ENCODE data around the gene CACNA1A. TPM values are rescaled to one million over a fixed set of nuclear protein-coding genes. Genes with fewer than 3 reads are reported as not detected.

The CACNA1A gene
- total and polyA plus RNA-seq, 2 of the 4 experiments (the other 2 are of a cell fraction), result 5.9 to 15.0 TPM

DNA sequence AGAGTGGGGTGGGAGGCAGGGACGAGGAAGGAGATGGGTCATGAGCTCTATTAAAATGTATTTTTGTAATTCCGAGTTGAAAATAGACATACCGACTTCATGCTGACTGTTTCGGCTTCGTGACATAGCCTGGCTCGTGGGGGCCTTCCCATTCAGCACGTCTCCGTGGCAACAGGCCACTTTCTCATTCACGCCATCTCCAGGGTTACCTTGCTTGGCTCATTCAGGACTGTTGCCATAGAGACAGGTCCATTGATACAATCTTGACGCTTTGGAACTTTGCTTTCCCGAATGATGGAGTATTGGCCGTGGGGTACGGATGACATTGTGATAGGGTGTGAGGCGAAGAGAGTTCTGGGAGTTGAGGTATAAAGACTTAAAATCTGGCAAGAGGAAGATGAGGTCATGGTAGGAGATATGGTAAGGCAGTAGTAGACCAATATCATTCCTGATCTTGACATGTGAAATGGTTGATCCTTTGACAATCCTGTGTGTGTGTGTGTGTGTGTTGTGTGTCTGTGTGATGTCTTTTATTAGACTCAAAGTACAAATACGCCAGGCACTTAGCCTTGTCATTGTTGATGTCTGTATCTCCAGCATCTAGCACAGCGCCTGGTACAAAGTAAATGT, 97.3 kb downstream of the CACNA1A start:
- CTCF ChIA-PET, result no interaction called here
- no peak overlapping the region for H3K4ac ChIP-seq (ENCODE audit: low read depth, low read length)
- H2BK5ac ChIP-seq (ENCODE audit: low read depth, low read length, poor library complexity, severe bottlenecking), result no peak overlapping the region
- no peak overlapping the region for H3K14ac ChIP-seq (replicated peaks; ENCODE audit: low read depth, low read length)
- H3K23ac ChIP-seq (ENCODE audit: low read depth, low read length), result no peak overlapping the region
- no peak overlapping the region for H2BK120ac ChIP-seq (ENCODE audit: low read depth, low read length)
- no peak overlapping the region for H2BK15ac ChIP-seq (ENCODE audit: low read depth, low read length)
- no peaks in the 10 kb centered on the region for H3K9me3 ChIP-seq (ENCODE audit: control insufficient read depth, insufficient read depth, low read length)
- H3K4me3 ChIP-seq (ENCODE audit: insufficient read depth, low read depth, low read length), result no peak overlapping the region
- H3K4me1 ChIP-seq (ENCODE audit: control insufficient read depth, insufficient read depth, low read length), result no peaks in the 10 kb centered on the region
- 83% methylated on average over 8 of the region's 16 CpGs; no CpG with 5 or more reads in 1 of the 2 experiments for WGBS, 2 experiments (ENCODE audit: extremely low coverage in 2 of 2, insufficient read length in 1 of 2)
- ATAC-seq (ENCODE audit: low read depth) (no peak), DNase-seq (no peak)
- POLR2A ChIA-PET (ENCODE audit: unreplicated experiment), result no interaction called here
- H3K18ac ChIP-seq (ENCODE audit: low read depth, low read length), result no peak overlapping the region
- in situ Hi-C loops (cut with MboI; ENCODE audit: low sequenced_read_pairs) (no loop called here), dilution Hi-C loops (cut with HindIII; ENCODE audit: low sequenced_read_pairs, unreplicated experiment) (no loop called here), intact Hi-C loops (cut with micrococcal nuclease) (no loop called here)
- TF ChIP-seq CHD1 (IDR thresholded peaks at IDR 0.05; ENCODE audit: low read depth, low read length) (no peak), CEBPB (IDR thresholded peaks at IDR 0.05; ENCODE audit: low read depth, low read length) (no peak), RAD21 (IDR thresholded peaks at IDR 0.05; ENCODE audit: low read length) (no peak), MAFK (IDR thresholded peaks at IDR 0.05; ENCODE audit: low read depth, low read length) (no peak), NFE2L2 (IDR thresholded peaks at IDR 0.05; ENCODE audit: low read depth, low read length) (no peak), POLR2A (IDR thresholded peaks at IDR 0.05; ENCODE audit: low read depth, low read length) (no peak)
- TF ChIP-seq, protein P1, sequence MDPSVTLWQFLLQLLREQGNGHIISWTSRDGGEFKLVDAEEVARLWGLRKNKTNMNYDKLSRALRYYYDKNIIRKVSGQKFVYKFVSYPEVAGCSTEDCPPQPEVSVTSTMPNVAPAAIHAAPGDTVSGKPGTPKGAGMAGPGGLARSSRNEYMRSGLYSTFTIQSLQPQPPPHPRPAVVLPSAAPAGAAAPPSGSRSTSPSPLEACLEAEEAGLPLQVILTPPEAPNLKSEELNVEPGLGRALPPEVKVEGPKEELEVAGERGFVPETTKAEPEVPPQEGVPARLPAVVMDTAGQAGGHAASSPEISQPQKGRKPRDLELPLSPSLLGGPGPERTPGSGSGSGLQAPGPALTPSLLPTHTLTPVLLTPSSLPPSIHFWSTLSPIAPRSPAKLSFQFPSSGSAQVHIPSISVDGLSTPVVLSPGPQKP (IDR thresholded peaks at IDR 0.05; ENCODE audit: borderline replicate concordance, low read depth, low read length), result no peak
- TF ChIP-seq, protein P2, sequence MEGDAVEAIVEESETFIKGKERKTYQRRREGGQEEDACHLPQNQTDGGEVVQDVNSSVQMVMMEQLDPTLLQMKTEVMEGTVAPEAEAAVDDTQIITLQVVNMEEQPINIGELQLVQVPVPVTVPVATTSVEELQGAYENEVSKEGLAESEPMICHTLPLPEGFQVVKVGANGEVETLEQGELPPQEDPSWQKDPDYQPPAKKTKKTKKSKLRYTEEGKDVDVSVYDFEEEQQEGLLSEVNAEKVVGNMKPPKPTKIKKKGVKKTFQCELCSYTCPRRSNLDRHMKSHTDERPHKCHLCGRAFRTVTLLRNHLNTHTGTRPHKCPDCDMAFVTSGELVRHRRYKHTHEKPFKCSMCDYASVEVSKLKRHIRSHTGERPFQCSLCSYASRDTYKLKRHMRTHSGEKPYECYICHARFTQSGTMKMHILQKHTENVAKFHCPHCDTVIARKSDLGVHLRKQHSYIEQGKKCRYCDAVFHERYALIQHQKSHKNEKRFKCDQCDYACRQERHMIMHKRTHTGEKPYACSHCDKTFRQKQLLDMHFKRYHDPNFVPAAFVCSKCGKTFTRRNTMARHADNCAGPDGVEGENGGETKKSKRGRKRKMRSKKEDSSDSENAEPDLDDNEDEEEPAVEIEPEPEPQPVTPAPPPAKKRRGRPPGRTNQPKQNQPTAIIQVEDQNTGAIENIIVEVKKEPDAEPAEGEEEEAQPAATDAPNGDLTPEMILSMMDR (conservative IDR thresholded peaks at IDR 0.05; ENCODE audit: low read depth, low read length), result no peak
- no peak overlapping the region for H2AFZ ChIP-seq (replicated peaks; ENCODE audit: low read length, poor library complexity)
- no peak overlapping the region for H2BK20ac ChIP-seq (ENCODE audit: low read depth, low read length)
- H3K27me3 ChIP-seq (ENCODE audit: control insufficient read depth, insufficient read depth, low read length), result no peaks in the 10 kb centered on the region
- no peak overlapping the region for H4K5ac ChIP-seq (ENCODE audit: low read depth, low read length)
- no peak overlapping the region for H3K9ac ChIP-seq (ENCODE audit: low read depth, low read length)
- H3K4me2 ChIP-seq (ENCODE audit: low read depth, low read length), result no peak overlapping the region
- H4K8ac ChIP-seq (ENCODE audit: low read depth in 2 of 2, low read length in 2 of 2), result no peak overlapping the region
- H3K36me3 ChIP-seq (ENCODE audit: control insufficient read depth, insufficient read depth, low read length), result no peaks in the 10 kb centered on the region
- H3K9me1 ChIP-seq (ENCODE audit: insufficient read depth, low read length), result no peaks in the 10 kb centered on the region
- no peak overlapping the region for H2AK9ac ChIP-seq (replicated peaks; ENCODE audit: low read depth, low read length, poor library complexity)
- H3K79me1 ChIP-seq (ENCODE audit: low read depth in 1 of 2, low read length in 2 of 2), result no peaks in the 10 kb centered on the region; a peak in 1 of 4 replicates
- no peak overlapping the region for H2AK5ac ChIP-seq (ENCODE audit: low read depth, low read length)
- H3K56ac ChIP-seq (ENCODE audit: extremely low read depth, insufficient read depth, low read length), result no peak overlapping the region
- no peak overlapping the region for H4K91ac ChIP-seq (ENCODE audit: insufficient read depth, low read depth, low read length)
- no peak overlapping the region for H3K27ac ChIP-seq (ENCODE audit: insufficient read depth, low read length)
- BruUV-seq (replicated peaks), result no TSS peak
- H4K20me1 ChIP-seq (ENCODE audit: insufficient read depth, low read length), result no peaks in the 10 kb centered on the region

Data from IMR-90 (cell line).